22Rv1 (cell line): Measurements from ENCODE around the gene NPL.

Experiments used
- H3K27ac ChIP-seq: fragments of 450-650 bp; 2 replicates; pipeline ENCODE4 v1.5.1; 2017
- ZFX ChIP-seq: fragments of 450-650 bp; IDR thresholded peaks from 2 replicates; pipeline ENCODE4 v1.6.1; 2017; ENCODE audit warnings: antibody characterized with exemption, borderline replicate concordance
- TF ChIP-seq, protein P1 (sequence below): fragments of 450-650 bp; IDR thresholded peaks from 2 replicates; pipeline ENCODE4 v1.5.1; 2017; ENCODE audit warnings: mild to moderate bottlenecking

NPL gene

DNA sequence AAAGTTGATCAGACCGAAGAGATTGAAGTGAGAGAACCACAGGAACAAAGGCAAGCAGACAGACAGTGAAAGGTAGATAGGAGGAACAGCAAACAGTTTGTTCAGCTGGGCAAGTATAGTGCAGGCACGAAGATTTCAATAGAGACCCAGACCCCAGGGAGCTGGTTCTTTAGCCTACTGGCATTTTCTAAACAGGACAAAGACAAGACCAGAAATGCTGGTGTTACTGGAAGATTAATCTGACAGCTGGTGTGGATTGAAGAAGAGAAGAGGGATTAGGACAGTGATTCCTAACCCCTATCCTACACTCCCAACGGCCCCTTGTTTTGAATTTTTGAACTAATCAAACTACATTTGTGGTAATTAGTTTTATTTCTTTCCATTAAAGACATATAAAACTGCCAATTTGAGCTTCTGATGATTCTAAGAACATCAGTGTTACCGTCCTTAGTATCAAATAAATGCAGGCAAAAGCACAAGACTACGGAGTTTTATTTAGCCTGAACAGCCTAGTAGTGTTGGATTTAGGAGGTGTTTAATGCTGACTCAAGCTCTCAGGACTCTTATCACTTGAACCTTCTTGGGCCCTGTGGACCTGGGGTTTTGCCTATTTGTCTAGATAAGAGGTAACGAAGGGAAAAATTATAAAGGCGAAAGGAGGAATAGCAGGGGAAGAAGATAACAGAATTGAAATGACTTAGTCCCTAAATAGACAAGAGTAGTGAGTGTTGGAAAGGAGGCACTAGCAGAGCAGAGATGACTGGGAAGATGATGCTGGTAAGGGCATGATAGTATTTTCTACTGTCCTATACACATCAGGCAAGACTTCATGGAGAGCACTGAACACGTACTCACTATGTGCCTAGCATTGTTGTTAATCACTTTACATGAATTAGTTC is 2.0 kb downstream of the NPL start:
- H3K27ac ChIP-seq, result no peak overlapping the region
- TF ChIP-seq, protein P1, sequence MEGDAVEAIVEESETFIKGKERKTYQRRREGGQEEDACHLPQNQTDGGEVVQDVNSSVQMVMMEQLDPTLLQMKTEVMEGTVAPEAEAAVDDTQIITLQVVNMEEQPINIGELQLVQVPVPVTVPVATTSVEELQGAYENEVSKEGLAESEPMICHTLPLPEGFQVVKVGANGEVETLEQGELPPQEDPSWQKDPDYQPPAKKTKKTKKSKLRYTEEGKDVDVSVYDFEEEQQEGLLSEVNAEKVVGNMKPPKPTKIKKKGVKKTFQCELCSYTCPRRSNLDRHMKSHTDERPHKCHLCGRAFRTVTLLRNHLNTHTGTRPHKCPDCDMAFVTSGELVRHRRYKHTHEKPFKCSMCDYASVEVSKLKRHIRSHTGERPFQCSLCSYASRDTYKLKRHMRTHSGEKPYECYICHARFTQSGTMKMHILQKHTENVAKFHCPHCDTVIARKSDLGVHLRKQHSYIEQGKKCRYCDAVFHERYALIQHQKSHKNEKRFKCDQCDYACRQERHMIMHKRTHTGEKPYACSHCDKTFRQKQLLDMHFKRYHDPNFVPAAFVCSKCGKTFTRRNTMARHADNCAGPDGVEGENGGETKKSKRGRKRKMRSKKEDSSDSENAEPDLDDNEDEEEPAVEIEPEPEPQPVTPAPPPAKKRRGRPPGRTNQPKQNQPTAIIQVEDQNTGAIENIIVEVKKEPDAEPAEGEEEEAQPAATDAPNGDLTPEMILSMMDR, result no peak
- TF ChIP-seq ZFX, result no peak

DNA sequence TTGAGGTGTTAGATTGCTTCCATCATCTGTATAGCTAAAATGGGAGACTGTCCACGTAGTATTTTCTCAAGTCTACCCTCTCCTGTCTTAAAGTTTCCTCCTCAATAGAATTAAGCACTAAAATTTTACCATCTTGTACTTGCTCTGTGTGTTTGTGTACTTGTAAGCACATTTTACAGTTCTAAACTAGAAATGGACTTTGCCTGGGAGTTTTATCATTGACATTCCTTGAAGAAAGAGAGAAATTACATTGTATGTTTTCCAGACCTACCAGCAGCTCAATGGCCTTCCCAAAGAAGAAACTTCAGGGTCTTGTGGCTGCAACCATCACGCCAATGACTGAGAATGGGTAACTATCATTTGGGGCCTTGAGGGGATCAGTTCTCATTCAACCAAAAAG is 4.5 kb downstream of the NPL start:
- H3K27ac ChIP-seq, result no peak overlapping the region
- TF ChIP-seq ZFX, result no peak
- TF ChIP-seq, protein P1, result no peak

DNA sequence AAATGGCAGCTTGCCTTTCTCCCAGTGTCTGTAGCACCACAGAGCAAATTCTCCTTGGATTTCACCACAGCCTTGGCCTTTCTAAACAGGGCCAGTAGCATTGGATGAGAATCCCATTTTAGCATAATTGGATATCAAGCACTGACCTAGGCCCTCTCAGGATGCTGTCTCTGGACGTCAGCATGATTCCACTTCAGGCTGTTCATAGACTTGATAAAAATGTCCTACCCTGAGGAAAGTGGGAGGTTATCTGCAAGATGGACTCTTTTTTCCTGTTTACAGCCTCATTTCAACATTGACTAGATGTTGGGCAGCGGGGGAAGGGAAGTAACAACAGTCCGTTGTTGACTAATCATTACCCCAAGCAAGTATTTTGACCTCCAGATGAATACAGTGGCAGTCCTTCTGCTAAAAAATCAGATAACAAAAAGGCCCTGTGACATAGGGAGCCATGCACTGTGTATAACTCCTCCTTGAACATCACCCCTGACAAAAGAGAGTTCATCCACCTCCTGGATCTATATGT is 5.2 kb downstream of the NPL start:
- TF ChIP-seq ZFX, result no peak
- TF ChIP-seq, protein P1, result no peak
- no peak overlapping the region for H3K27ac ChIP-seq

DNA sequence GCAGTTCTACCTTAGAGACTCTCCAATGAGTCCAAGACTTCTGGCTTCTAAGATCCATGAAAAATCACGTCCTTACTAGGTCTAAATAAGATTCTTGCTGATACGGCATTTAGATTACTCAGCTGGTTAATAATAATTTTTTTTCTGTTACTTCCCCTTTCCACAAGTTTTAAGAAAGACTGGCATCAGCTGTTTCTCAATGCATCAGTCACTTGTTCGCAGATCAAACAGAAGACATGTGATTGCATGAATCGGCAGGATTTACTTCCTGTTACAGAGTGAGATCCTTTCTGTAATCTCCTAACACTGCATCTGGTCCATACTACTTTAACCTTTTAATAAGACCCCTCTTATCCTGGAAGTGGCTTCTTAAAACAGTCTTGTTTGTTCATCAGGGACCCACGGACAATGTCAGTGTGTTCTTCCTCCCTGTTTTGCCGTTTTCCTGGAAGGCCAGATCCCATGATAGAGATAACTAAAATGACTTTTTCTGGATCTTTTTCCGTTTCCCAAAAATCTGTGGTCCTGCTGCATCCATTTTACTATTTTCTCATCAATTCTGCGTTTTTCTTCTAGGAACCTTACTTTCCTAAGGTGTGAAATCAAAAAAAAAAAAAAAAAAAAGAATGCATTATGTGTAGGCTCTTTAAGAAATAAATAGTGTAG is 6.1 kb downstream of the NPL start:
- no peak overlapping the region for H3K27ac ChIP-seq
- TF ChIP-seq ZFX, result no peak
- TF ChIP-seq, protein P1, result no peak

GRCh38 chr1:182802006-182802803 is 12.6 kb downstream of the NPL start:
- H3K27ac ChIP-seq, result no peak overlapping the region
- TF ChIP-seq, protein P1, result no peak
- no peak for TF ChIP-seq ZFX

DNA sequence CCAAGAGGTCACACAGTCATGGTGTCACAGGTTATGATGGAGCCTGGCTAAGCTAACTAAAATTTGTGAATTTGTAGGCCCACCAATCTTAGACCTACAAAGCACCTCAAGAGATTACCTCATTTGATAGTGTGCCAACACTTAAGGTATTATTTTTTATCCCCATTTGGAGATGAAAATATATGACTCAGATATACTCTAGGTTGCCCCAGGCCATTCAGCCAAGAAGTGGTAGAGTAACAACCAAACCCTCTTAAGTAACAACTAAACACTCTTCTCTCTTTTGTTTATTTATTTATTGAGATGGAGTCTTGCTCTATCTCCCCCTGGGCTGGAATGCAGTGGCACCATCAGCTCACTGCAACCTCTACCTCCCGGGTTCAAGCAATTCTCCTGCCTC is 14.3 kb downstream of the NPL start:
- no peak for TF ChIP-seq ZFX
- TF ChIP-seq, protein P1, result no peak
- H3K27ac ChIP-seq, result no peak overlapping the region
